GM19035 (cell line): ENCODE measurements around the gene FAM234A.

Source experiments
- ATAC-seq: cut with Tn5 transposase; IDR thresholded peaks from one replicate; pipeline ENCODE4 v1.9.1; 2021; ENCODE audit not compliant: unreplicated experiment

The FAM234A gene

DNA sequence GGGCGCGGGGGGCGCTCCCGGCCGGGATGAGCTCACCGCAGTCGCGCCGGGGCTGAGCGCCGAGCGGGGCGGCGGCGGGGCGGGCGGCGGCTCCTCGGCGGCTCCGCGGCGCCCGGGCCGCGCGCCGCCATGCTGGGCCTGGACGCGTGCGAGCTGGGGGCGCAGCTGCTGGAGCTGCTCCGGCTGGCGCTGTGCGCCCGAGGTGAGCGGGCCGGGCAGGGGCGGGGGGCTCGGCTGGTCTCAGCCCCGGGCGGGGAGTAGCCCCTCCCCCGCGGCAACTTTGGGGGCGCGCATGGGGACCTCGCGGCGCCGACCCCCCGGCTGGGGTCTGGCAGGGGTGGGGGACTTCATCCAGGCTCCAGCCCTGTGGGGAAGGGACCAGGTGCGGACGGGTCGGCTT is 45.9 kb downstream of the FAM234A start, which contains the start of gene ARHGDIG:
TSS of gene ARHGDIG (plus strand) at position 40 of the 400 bp plus-strand sequence. CDS start at position 130, 90 bp downstream.
- ATAC-seq, result no peak

GRCh38 chr16:280991-281659 is 46.5 kb downstream of the FAM234A start:
- ATAC-seq, result no peak

DNA sequence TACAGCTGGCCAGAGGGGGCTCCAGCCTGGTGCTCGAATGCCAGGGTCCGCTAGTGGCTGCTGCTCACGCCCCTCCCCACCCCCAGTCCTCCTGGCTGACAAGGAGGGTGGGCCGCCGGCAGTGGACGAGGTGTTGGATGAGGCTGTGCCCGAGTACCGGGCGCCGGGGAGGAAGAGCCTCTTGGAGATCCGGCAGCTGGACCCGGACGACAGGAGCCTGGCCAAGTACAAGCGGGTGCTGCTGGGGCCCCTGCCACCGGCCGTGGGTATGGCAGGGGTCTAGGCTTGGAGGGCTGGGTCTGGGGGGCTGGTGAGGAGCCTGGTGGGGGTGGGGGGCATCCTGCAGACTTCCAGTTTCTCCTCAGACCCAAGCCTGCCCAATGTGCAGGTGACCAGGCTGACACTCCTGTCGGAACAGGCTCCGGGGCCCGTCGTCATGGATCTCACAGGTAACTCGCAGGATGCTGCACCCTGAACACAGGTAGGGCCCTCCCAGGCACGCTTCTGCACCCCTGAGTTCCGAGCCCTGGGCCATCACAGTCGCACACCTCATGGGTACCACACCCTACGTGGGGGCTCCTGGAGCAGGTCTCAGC is 47.1 kb downstream of the FAM234A start:
- ATAC-seq, result no peak

GRCh38 chr16:282491-282890 is 47.9 kb downstream of the FAM234A start:
- ATAC-seq, result no peak

- ATAC-seq, result no peak
Measured at GRCh38 chr16:283033-283805, 48.6 kb downstream of the FAM234A start, which contains the start of gene PDIA2. TSS of gene PDIA2 (plus strand) at chr16:283164. CDS start at chr16:283170, 6 bp downstream.

- no peak for ATAC-seq
Measured at GRCh38 chr16:284204-285120, 49.8 kb downstream of the FAM234A start.

DNA sequence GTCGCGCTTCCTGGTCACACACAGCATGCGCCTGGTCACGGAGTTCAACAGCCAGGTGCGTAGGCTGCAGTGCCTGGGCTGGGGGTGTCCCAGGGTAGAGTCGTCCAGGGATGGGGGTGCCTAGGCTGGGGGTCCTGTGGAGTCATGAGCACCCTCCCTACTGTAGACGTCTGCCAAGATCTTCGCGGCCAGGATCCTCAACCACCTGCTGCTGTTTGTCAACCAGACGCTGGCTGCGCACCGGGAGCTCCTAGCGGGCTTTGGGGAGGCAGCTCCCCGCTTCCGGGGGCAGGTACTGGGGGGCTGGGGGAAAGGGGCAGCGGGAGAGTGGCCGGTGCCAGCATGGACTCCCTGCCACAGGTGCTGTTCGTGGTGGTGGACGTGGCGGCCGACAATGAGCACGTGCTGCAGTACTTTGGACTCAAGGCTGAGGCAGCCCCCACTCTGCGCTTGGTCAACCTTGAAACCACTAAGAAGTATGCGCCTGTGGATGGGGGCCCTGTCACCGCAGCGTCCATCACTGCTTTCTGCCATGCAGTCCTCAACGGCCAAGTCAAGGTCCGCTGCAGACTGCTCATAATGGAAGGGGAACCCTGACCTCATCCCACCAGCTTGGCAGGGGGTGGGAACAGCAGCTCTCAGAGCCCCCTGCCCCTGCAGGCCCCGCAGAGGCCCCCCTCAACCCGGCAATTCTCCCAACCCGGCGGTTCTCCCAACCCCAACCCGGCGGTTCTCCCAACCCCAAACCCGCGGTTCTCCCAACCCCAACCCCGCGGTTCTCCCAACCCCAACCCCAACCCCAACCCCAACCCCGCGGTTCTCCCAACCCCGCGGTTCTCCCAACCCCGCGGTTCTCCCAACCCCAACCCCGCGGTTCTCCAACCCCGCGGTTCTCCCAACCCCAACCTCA is 50.8 kb downstream of the FAM234A start:
- ATAC-seq, result no peak

DNA sequence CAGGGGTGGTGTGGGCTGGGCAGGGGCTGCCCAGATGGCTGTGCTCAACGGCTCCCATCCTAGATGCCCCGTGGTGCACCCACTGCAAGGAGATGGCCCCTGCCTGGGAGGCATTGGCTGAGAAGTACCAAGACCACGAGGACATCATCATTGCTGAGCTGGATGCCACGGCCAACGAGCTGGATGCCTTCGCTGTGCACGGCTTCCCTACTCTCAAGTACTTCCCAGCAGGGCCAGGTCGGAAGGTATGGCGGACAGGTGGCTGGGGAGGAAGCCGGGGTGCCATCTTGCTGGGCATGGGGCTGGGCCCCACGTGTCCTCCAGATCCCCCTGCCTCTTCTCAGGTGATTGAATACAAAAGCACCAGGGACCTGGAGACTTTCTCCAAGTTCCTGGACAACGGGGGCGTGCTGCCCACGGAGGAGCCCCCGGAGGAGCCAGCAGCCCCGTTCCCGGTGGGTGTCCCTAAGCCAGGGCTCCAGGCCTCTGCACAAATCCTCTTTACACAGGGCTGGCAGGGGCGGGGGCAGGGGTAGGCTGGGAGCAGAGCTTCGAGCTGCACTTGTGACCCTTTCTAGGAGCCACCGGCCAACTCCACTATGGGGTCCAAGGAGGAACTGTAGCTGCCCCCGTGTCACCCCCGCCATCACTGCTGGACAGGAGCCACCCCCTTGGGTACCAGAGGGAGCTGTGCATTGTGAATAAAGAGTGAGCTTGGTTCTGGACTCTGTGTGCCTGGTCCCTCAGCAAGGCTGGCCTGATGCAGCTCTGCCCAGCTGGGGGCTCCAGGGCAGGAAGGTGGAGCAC is 52.1 kb downstream of the FAM234A start:
- no peak for ATAC-seq

DNA sequence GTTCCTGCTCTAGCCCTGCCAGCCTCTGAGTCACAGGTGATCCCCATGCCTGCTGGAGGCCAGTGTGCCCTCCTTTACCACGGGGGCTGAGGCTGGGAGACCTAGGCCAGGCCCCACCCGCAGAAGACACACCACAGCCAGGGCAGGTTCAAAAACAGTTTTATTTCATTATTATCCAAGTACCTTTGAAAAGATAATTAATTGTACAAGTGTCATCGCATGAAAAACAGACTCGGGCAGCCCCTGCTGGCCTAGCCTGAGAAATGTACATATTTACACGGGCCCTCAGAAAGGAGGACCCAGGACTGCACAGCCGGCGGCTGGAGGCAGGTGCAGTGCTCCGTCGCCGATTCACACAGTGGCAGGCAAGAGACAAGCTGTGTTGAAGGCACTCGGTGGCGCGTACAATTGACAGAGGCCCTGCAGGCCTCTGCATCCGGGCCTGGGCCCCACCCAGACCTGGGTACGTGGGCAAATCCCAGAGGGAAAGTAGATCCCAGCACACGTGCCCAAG is 52.7 kb downstream of the FAM234A start:
- ATAC-seq, result no peak

DNA sequence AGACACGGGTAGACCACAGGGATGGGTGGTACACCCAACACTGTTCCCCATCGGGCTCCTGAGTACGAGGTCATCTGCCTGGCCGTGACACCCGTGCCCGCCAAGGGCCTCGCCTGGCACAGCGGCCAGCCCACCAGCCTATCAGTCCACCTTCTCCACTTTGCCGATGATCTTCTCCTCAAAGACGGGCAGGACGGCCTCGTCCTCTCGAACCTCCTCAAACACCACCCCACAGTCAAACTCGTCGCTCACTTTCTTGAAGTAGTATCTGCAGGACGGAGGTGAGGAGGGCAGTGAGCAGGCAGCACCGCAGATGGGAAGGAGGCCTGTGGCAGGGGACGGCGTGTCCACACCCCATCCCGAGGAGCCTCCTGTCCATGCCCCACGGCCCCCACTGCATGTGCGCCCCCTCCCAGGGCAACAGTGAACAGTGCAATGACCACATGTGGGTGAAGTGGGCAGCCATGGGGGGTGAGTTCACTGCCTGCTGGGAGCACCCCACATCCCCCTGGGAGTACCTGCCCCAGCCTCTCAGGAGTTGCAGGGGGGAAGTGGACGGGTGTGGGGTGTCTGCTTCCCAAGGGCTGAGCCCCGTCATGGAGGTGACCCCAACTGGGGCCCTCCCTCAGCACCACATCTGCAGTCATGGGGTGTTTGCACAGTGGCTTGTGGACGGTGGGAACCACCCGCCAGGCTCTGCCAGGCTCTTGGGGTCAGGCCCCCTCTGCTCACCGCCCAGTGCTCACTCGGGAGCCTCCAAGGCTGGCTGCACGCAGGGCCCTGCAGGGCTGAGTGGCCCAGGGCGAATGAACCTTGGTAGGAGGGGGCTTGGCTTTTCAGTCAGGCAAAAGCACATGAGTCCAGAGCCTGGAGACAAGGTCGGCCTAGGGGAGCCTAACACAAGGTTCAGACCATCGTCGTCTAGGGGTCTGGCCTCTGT is 53.6 kb downstream of the FAM234A start:
- ATAC-seq, result no peak

DNA sequence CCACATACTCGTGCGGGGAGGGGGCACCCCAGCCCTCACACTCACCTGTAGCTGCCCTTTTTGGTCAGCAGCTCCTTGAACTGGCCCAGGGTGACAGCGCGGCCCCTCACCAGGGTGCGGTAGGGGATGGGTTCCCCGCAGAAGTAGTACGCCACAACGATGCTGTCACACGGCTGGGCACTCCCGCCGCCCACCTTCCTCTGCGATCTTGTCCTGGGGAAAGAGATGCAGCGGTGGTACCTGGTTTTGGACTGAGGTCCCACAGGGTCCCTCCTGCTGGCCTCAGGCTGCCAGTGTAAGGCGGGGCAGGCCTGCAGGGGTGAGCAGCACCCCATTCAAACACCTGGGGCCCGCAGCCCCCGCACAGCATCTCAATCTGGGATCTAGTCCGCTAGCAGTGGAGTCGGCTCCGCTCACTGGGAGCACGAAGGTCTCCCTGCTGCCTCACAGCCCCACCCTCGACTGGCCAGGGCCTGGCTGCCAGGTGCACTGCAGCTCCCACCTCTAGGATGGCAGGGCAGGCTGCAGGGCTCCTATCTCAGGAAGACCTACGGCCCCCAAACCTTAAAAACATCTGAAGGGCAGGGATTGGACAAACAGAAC is 54.9 kb downstream of the FAM234A start:
- ATAC-seq, result no peak

DNA sequence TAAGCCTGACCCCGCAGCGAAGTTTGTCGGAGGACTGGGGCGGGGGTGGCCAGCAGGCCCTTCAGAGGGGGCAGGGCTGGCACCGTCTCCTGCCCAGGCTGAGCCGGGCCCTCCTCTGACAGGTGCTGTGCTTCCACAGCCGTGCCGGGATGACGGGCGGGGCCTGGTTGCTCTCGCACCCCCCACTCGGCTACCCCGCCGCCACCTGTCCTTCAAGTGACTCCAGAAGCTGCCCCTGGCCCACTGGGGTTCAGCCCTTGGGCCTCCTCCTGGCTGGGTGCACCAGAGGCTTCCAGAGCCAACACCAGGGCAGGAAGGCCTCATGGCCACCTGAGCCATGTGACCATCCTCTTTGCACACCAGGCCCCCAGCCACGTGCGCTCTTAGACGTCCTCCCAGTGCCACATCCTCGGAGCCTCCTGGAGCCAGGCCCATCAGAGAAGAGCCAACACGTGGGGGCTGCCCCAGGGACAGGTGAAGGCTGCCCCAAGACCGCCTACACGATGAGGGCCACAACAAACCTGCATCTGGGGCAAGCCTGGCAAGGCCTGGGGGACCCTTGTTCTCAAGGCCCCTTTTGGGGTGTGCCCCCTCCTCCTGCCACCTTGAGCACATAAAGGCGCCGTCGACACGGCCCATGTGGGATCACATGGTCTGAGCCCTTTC is 55.5 kb downstream of the FAM234A start:
- no peak for ATAC-seq

- no peak for ATAC-seq
Measured at GRCh38 chr16:290681-291405, 56.2 kb downstream of the FAM234A start.

- no peak for ATAC-seq
Measured at GRCh38 chr16:291539-291938, 56.9 kb downstream of the FAM234A start.

DNA sequence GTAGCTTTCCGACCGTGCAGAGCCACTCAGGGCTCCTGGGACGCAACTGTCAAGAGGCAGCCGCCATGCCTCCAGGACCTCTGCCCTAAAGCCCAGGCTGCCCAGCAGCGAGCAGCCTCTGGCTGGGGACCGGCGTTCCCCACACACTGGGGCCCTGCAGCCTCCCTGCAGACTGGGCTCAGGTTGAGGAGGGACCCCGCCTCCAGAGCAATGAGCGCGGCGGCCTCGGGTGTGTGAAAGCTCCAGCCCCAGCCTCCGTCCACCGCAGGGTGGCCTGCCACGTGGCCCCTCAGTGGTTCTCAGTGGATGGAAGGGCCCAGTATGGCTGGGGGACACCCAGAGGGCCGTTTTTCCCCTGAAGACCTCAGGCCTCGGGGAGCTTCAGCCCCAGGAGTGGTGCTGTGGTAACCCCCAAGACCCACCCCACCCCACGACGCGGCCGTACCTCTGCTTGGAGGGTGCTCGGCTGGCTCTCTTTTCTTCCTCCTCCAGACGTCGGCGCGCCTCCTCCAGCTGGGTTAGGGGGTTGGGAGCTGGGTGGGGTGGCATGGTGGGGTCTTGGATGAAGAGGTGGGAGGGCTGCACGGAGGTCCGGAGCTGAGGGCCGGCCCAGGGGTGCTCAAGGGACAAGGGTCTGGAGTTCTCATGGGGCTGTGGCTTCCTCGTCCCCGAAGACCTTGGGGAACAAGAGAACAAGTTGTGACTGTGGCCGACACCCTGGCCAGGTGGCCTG is 58.6 kb downstream of the FAM234A start:
- ATAC-seq, result no peak
